Measurements from ENCODE around the gene HPGDS. TPM values are rescaled to one million over a fixed set of nuclear protein-coding genes. Genes with fewer than 3 reads are reported as not detected.

HPGDS gene
- total and polyA plus RNA-seq, 10 of the 15 experiments (the other 5 are each of a cell fraction or from before 2014, with no cell fraction given) = not detected

DNA sequence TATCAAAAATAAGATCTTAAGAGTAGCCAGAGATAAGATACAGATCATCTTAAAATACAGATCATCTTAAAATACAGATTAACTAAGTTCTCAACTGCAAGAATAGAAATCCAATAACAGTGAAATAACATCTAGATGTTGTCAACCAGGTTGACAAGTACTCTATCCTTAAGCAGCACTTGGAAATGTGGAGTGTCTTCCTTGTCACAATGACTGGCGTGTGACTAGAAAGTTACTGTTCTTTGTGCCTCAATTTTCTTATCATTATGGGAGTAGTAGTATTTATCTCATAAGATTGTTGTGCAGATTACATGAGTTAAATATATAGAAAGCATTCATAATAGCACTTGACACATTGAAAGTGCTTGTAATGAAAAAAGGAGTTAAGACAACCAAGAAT is 25.8 kb upstream of the HPGDS start:
- TF ChIP-seq ZBTB11 (CRISPR knock-in tag; IDR thresholded peaks at IDR 0.05) (no peak), MTA2 (IDR thresholded peaks at IDR 0.05; ENCODE audit: low read depth) (no peak), ZNF622 (IDR thresholded peaks at IDR 0.05) (no peak), RELA (IDR thresholded peaks at IDR 0.05; ENCODE audit: borderline replicate concordance, partially characterized antibody) (no peak), NFYB (IDR thresholded peaks at IDR 0.05; ENCODE audit: insufficient read depth, low read depth, low read length) (no peak), POLR2AphosphoS5 (IDR thresholded peaks at IDR 0.05; ENCODE audit: low read length) (no peak), KAT2A (conservative IDR thresholded peaks at IDR 0.05; ENCODE audit: control insufficient read depth, low read depth, low read length) (no peak), EGR1 (IDR thresholded peaks at IDR 0.05; ENCODE audit: borderline replicate concordance in 1 of 2, low read depth in 2 of 2, low read length in 2 of 2) (no peak), SPI1 (IDR thresholded peaks at IDR 0.05; ENCODE audit: borderline replicate concordance, insufficient read depth, low read depth, low read length) (no peak)
- H3K36me3 ChIP-seq (ENCODE audit: control insufficient read depth in 2 of 2, insufficient read depth in 2 of 2, low read length in 1 of 2) = no peaks in the 10 kb centered on the region
- RAD21 ChIA-PET (ENCODE audit: unreplicated experiment) = no interaction called here
- BruUV-seq (replicated peaks) = no TSS peak
- no peaks in the 10 kb centered on the region for H3K9me3 ChIP-seq (replicated peaks; ENCODE audit: control insufficient read depth, insufficient read depth, low read length)
- no peak overlapping the region for H3K27ac ChIP-seq (ENCODE audit: control insufficient read depth, insufficient read depth)
- H3K9ac ChIP-seq (ENCODE audit: control insufficient read depth, insufficient read depth, low read length) = no peak overlapping the region
- CTCF ChIA-PET = no interaction called here
- intact Hi-C loops (cut with micrococcal nuclease; ENCODE audit: unreplicated experiment) (no loop called here), in situ Hi-C loops (cut with MboI) (no loop called here)
- no peak for FAIRE-seq
- no peak overlapping the region for H3K4me2 ChIP-seq (ENCODE audit: control insufficient read depth, insufficient read depth)
- H2AFZ ChIP-seq (ENCODE audit: control insufficient read depth, low read depth, low read length) = no peak overlapping the region
- H3K79me2 ChIP-seq (ENCODE audit: control insufficient read depth, insufficient read depth, low read length) = no peaks in the 10 kb centered on the region
- 50% methylated on average over 1 of the region's 1 CpG for WGBS (ENCODE audit: insufficient coverage, insufficient replicate concordance, low lambda C conversion rate, missing lambda C conversion rate)
- no peak for ATAC-seq
- SMC1A ChIA-PET (ENCODE audit: uncharacterized antibody, unreplicated experiment) = no interaction called here
- no peaks in the 10 kb centered on the region for H3K4me1 ChIP-seq (ENCODE audit: control insufficient read depth, insufficient read depth, low read length)
- no peak for DNase-seq (ENCODE audit: low read depth, low spot score)
- no peak overlapping the region for H3K4me3 ChIP-seq
- H3K27me3 ChIP-seq (replicated peaks in 1 of 2; ENCODE audit: control insufficient read depth in 2 of 2, insufficient read depth in 2 of 2, low read length in 1 of 2) = no peaks in the 10 kb centered on the region; a peak in 1 of 4 replicates
- POLR2A ChIA-PET = no interaction called here
- no peaks in the 10 kb centered on the region for H4K20me1 ChIP-seq (ENCODE audit: control insufficient read depth, insufficient read depth)
